Fibroblast of lung (primary cell): ENCODE measurements around the gene AATK.

Source experiments
- EZH2 ChIP-seq: IDR thresholded peaks from 2 replicates; pipeline ENCODE4 v1.5.1; 2012; ENCODE audit warnings: low read length, control low read depth, mild to moderate bottlenecking; ENCODE audit errors: missing control alignments
- TF ChIP-seq, protein P1 (sequence below), 2 donors: IDR thresholded peaks in 1 of 2; conservative IDR thresholded peaks in 1 of 2; 1 replicate in 1 of 2; 2 replicates in 1 of 2; pipeline ENCODE4 v1.5.1; 2011 to 2012; ENCODE audit warnings: low read length in 2 of 2, control low read depth in 1 of 2, inconsistent platforms in 1 of 2, low read depth in 1 of 2, mild to moderate bottlenecking in 1 of 2

DNA sequence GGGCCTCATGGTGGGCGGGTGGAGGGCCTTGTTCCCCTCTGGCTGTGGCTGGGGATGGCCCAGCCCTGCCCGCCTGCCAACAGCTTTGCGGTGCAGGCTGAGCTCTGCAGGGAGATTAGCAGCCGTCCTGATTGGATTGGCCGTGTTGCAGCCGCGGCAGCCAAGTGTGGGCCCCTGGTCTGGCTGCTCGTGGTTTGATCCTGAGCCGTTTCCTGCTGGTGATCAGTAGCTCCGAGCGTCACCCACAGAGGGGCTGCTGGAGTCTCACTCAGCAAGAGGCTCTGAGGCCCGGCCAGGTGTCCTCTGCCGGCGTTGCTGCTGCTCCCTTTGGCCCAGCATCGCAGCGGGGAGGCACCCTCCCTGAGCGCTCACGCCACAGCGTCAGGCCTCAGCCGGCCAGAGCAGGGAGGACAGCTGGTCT lies 98.6 kb downstream of the AATK start:
- TF ChIP-seq, protein P1, sequence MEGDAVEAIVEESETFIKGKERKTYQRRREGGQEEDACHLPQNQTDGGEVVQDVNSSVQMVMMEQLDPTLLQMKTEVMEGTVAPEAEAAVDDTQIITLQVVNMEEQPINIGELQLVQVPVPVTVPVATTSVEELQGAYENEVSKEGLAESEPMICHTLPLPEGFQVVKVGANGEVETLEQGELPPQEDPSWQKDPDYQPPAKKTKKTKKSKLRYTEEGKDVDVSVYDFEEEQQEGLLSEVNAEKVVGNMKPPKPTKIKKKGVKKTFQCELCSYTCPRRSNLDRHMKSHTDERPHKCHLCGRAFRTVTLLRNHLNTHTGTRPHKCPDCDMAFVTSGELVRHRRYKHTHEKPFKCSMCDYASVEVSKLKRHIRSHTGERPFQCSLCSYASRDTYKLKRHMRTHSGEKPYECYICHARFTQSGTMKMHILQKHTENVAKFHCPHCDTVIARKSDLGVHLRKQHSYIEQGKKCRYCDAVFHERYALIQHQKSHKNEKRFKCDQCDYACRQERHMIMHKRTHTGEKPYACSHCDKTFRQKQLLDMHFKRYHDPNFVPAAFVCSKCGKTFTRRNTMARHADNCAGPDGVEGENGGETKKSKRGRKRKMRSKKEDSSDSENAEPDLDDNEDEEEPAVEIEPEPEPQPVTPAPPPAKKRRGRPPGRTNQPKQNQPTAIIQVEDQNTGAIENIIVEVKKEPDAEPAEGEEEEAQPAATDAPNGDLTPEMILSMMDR (conservative IDR thresholded peaks at IDR 0.05 in 1 of 2, IDR thresholded peaks at IDR 0.05 in 1 of 2; ENCODE audit: low read depth in 1 of 2, low read length in 2 of 2): no peak
- no peak for TF ChIP-seq EZH2
